Bronchial epithelial cell (primary cell): ENCODE measurements around the gene SFXN2. TPM values are rescaled to one million over a fixed set of nuclear protein-coding genes. Genes with fewer than 3 reads are reported as not detected.

Experiments used
- DNase-seq: peaks from one replicate; pipeline ENCODE4 v3.0.0-alpha.2; 2010; ENCODE audit warnings: low read depth
- FAIRE-seq: peaks from 2 replicates; lab custom pipeline; 2011; peaks lifted over from hg19 to GRCh38; lab: Jason Lieb, UNC
- H3K27me3 ChIP-seq: 2 replicates; pipeline ENCODE4 v1.5.1; 2011; ENCODE audit warnings: low read length; ENCODE audit not compliant: control insufficient read depth, insufficient read depth
- H3K36me3 ChIP-seq: 2 replicates; pipeline ENCODE4 v1.5.1; 2011; ENCODE audit warnings: low read length; ENCODE audit not compliant: control insufficient read depth, insufficient read depth
- H3K4me3 ChIP-seq: 2 replicates; pipeline ENCODE4 v1.5.1; 2011; ENCODE audit warnings: mild to moderate bottlenecking, low read depth, low read length, control low read depth
- total RNA-seq: library from RNA; depleted of rRNA; stranded (reverse); fragments of >200 nt; gene quantifications from 2 replicates; pipeline ENCODE4 v1.2.1, GENCODE V29; 2014
- TF ChIP-seq, protein P1 (sequence below): IDR thresholded peaks from 2 replicates; pipeline ENCODE4 v1.5.1; 2011; ENCODE audit warnings: mild to moderate bottlenecking, moderate library complexity, low read length, control low read depth, inconsistent platforms; ENCODE audit not compliant: insufficient read depth, severe bottlenecking

Gene SFXN2
- total RNA-seq, 1 donor from 2014 or later, result 3.4 TPM

DNA sequence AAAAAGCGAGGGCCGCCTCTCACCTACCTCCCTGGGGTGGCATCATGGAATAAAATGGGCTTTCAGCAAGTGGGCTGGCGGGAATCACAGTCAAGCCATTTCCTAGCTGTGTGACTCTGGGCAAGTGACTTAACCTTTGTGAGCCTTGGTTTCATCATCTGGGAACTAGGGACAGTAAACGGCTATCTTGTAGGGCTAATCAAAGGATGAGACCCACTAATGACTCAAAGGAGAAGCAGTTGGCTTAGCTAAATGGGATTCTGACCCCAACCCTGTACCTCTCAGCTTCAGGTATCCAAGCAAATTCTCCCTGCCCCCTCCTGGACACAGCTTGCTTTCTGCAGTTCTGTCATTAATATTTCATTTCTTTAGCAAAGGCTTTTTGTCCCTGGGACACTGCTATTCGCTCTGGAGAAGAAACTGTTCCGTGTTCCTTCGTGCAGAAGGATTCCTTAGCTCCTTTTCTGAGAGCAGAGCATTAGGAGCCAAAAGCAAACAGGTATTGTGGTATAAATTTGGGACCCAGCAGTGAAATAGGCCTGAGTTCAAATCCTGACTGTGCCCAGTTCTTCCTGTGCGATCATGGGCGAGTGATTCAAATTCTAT is 44.3 kb upstream of the SFXN2 start:
- TF ChIP-seq, protein P1, sequence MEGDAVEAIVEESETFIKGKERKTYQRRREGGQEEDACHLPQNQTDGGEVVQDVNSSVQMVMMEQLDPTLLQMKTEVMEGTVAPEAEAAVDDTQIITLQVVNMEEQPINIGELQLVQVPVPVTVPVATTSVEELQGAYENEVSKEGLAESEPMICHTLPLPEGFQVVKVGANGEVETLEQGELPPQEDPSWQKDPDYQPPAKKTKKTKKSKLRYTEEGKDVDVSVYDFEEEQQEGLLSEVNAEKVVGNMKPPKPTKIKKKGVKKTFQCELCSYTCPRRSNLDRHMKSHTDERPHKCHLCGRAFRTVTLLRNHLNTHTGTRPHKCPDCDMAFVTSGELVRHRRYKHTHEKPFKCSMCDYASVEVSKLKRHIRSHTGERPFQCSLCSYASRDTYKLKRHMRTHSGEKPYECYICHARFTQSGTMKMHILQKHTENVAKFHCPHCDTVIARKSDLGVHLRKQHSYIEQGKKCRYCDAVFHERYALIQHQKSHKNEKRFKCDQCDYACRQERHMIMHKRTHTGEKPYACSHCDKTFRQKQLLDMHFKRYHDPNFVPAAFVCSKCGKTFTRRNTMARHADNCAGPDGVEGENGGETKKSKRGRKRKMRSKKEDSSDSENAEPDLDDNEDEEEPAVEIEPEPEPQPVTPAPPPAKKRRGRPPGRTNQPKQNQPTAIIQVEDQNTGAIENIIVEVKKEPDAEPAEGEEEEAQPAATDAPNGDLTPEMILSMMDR, result no peak
- DNase-seq (no peak), FAIRE-seq (no peak)
- Histone ChIP-seq H3K4me3 (no peak overlapping the region), H3K27me3 (no peaks in the 10 kb centered on the region), H3K36me3 (no peaks in the 10 kb centered on the region)

DNA sequence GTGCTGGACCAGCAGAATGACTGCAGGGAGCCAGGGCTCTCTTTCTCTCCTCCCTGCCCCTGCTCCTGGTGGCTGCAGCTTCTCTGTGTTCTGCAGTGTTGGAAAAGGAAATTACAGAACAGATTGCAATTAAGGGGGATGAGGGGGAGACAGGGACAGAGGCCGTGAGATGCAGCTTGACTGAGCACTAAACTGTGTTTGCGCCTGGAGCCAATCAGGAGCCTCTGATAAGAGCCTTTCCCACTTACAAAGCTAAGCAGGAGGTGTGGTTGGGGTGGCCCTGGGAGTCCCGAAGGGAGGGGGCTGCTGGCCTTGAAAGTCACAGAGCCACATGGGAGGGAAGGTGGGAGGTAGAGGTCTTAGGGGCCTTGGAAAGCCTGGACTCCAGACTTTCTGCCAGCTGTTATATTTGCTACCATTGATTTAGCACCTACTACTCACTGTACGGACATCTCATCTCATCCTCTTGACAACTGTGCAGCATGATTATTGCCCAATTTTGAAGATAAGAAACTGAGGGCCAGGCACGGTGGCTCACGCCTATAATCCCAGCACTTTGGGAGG is 43.5 kb upstream of the SFXN2 start:
- Histone ChIP-seq H3K27me3 (no peaks in the 10 kb centered on the region), H3K36me3 (no peaks in the 10 kb centered on the region), H3K4me3 (no peak overlapping the region)
- FAIRE-seq, result no peak
- no peak for DNase-seq
- TF ChIP-seq, protein P1, result no peak

DNA sequence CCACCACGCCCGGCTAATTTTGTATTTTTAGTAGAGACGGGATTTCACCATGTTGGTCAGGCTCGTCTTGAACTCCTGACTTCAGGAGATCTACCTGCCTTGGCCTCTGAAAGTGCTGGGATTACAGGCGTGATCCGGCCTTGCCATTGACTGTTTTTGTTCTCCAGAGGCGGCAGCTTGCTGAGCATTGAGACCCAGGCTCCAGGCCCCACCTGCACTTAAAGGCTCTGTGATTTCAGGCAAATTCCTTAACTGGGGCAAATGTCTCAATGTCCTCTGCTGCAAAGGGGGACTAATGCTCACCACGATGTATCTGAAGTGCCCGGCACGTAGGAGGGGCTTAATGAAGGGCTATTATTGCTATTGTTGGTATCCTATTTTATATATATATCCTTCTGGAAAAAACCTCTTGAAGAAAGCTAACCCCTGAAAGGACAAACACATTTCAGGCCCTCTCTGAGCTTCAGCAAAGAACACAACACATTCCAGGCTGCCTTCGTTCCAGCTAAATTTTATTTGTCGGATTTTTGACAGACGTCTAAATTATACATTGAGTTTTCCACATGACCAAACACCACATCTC is 41.1 kb upstream of the SFXN2 start:
- H3K36me3 ChIP-seq, result no peaks in the 10 kb centered on the region
- DNase-seq (no peak), FAIRE-seq (no peak)
- H3K4me3 ChIP-seq, result no peak overlapping the region
- no peaks in the 10 kb centered on the region for H3K27me3 ChIP-seq
- TF ChIP-seq, protein P1, result no peak

DNA sequence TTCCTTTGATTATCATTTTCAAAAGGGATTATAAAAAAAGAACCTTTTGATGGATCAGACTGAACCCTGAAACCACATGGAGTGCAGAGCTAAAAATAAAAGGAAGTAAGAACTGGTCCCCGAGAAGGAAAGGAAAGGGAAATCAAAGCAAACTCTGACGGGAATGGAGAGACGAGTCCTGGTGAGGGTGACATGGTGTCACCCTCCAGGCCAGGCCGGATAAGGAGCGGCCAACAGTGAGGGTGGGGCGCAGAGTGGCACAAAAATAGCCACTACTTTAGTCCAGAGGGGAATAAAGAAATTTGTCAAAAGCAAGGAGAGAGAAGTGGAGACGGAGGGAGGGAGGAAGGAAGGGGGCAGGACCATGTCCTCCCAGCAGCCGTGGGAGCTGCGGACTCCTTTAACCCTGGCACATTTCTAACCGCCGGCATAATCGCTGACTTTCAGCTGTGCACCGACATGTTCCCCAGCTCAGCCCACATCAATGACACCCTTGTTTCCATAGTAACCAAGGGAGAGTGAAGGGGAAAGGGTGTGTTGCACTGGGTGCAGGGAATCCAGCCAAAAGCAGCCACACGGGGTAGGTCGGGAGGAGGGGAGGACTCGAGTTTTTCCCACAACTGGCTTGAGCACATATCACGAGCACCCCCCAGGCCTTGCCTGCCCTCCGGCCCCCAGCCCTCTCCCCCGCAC is 40.5 kb upstream of the SFXN2 start:
- DNase-seq (peak; percentile 87), FAIRE-seq (no peak)
- Histone ChIP-seq H3K27me3 (no peaks in the 10 kb centered on the region), H3K36me3 (no peaks in the 10 kb centered on the region), H3K4me3 (no peak overlapping the region)
- TF ChIP-seq, protein P1, result no peak

DNA sequence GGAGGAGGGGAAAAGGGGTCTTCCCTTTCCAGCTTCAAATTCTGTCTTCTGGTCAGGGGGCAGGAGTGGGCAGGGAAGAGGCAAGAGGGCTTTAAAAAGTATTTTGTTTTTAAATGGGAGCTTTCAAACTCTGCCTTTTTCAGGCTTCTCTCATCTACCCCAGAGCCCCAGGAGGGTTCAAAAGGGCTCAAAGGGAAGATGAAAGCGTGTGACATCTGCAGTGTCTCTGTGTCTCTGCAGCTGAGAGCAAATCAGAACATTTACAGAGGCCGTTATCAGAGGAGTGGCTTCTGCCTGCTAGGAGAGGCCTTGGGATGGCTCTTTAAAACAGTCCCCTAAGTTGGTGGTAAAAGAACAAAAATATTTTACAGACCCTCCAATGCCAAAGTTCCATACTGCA is 39.9 kb upstream of the SFXN2 start:
- TF ChIP-seq, protein P1, result no peak
- DNase-seq, result peak; percentile 8
- H3K4me3 ChIP-seq, result no peak overlapping the region
- H3K27me3 ChIP-seq, result no peaks in the 10 kb centered on the region
- H3K36me3 ChIP-seq, result no peaks in the 10 kb centered on the region
- no peak for FAIRE-seq
